Gastroesophageal sphincter (tissue), 4 donors: Measurements from ENCODE around the gene AP4S1. TPM values are rescaled to one million over a fixed set of nuclear protein-coding genes. Genes with fewer than 3 reads are reported as not detected.
"Not testable (repeated sequence)": the region's sequence is repeated elsewhere in the genome, so short reads cannot be mapped to it uniquely, and the experiment has no call there.

Experiments
- ATAC-seq: fragments of 150-250 bp; one replicate; pipeline ENCODE4 v1.9.1; 2016; ENCODE audit warnings: mild to moderate bottlenecking, moderate library complexity
- H3K27ac ChIP-seq, 4 donors: fragments of 200-600 bp; sonication (generic) in 3 of 4; 1 replicate in 3 of 4; 2 replicates in 1 of 4; pipeline ENCODE4 v1.5.1; 2016 to 2019
- H3K27me3 ChIP-seq: fragments of 200-600 bp; sonication (generic); one replicate; pipeline ENCODE4 v1.5.1; 2019
- H3K36me3 ChIP-seq, 2 donors: fragments of 200-600 bp; sonication (generic); one replicate each; pipeline ENCODE4 v1.5.1; 2019; ENCODE audit warnings: control low read depth in 1 of 2
- H3K4me1 ChIP-seq, 3 donors: fragments of 200-600 bp; sonication (generic); 1 replicate in 2 of 3; 2 replicates in 1 of 3; pipeline ENCODE4 v1.5.1; 2016 to 2019; ENCODE audit warnings: control low read depth in 2 of 3
- H3K4me3 ChIP-seq, 2 donors: fragments of 200-600 bp; sonication (generic); one replicate each; pipeline ENCODE4 v1.5.1; 2019; ENCODE audit warnings: mild to moderate bottlenecking in 1 of 2, moderate library complexity in 1 of 2
- H3K9me3 ChIP-seq, 3 donors: fragments of 200-600 bp; sonication (generic); one replicate each; pipeline ENCODE4 v1.5.1; 2017 to 2019; ENCODE audit warnings: control low read depth in 2 of 3
- EP300 ChIP-seq: sonication (generic); formaldehyde crosslinking; IDR thresholded peaks from one replicate; pipeline ENCODE4 v1.6.1; 2017; ENCODE audit warnings: antibody characterized with exemption, mild to moderate bottlenecking
- POLR2A ChIP-seq, 2 donors: fragments of 450-650 bp; IDR thresholded peaks; one replicate each; pipeline ENCODE4 v1.6.1; 2017; ENCODE audit warnings: antibody characterized with exemption in 2 of 2, mild to moderate bottlenecking in 2 of 2, moderate library complexity in 1 of 2
- POLR2AphosphoS5 ChIP-seq: sonication (generic); formaldehyde crosslinking; IDR thresholded peaks from one replicate; pipeline ENCODE4 v1.6.1; 2017; ENCODE audit warnings: antibody characterized with exemption
- WGBS, 2 donors: methylation state at CpG; one replicate each; pipeline ENCODE4 v1.1.5; 2018; ENCODE audit warnings: low coverage in 1 of 2; 5-methylcytosine and 5-hydroxymethylcytosine counted together
- total RNA-seq, 4 donors: library from RNA; depleted of rRNA; stranded (reverse); fragments of >200 nt; gene quantifications; one replicate each; pipeline ENCODE4 v1.1.0, GENCODE V29; 2016
- TF ChIP-seq, protein P1 (sequence below), 4 experiments: fragments of 200-600 bp in 2 of 4; fragments of 450-650 bp in 2 of 4; sonication (generic) in 1 of 4; IDR thresholded peaks; one replicate each; pipeline ENCODE4 v1.5.1; 2017 to 2019; ENCODE audit warnings: antibody characterized with exemption in 4 of 4, mild to moderate bottlenecking in 2 of 4, moderate library complexity in 2 of 4

AP4S1 gene
- total RNA-seq, 4 donors from 2014 or later, result 6.6 to 13.3 (median 12.2) TPM

DNA sequence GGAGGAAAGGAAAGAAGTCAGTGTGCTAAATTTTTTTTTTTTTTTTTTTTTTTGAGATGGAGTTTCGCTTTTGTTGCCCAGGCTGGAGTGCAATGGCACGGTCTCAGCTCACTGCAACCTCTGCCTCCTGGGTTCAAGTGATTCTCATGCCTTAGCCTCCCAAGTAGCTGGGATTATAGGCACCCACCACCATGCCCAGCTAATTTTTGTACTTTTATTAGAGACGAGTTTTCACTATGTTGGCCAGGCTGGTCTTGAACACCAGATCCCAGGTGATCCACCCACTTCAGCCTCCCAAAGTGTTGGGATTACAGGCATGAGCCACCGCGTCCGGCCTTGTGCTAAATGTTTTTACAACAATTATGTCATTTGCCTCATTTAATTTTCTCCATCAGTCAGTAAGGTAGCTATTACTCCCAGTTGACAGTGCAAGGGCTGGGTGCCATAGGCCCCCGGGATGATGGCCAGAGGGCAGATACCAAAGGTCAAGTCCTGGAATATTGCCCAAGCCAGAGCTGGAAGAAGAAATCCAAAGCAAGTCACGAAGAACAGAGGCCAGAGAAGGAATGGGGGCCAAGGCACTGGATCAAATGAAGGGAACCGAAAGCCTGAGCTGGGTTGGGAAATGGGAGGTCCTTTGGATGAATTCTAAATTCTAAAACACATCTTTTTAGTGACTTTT is 27.6 kb downstream of the AP4S1 start:
- ATAC-seq, result peak; percentile 82
- H3K27ac ChIP-seq, result peak overlapping the region; percentile 35 to 61 (median 40)
- not testable (repeated sequence) for H3K36me3 ChIP-seq, H3K27me3 ChIP-seq, H3K4me3 ChIP-seq, H3K9me3 ChIP-seq
- TF ChIP-seq POLR2AphosphoS5, result peak; percentile 88
- peaks cover 0 to 13% (median 0%) of the 10 kb centered on the region in 3 donors for H3K4me1 ChIP-seq
- WGBS, 2 donors, result 21 to 46% methylated on average over 8 to 9 of the region's 9 CpGs

DNA sequence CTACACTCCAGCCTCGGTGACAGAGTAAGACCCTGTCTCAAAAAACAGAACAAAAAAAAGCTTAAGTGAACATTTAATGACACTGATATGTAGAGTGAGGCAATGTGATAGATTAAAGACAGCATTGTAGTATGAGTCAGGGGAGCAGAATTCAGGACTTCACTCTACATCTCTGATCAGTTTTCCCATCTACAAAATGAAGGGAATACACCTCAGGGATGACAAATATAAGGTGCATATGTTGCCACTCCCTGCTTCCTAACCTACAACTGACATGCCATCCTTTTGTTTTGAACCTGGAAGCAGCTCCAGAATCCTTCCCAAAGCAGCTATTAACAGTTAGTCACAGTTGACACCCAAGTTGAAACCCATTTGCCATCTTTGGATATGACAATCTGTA is 31.6 kb downstream of the AP4S1 start:
- no peak overlapping the region for H3K4me3 ChIP-seq
- 83 to 86% methylated on average over 1 of the region's 1 CpG for WGBS, 2 donors
- no peak for ATAC-seq
- peaks cover 0 to 20% (median 0%) of the 10 kb centered on the region in 3 donors for H3K4me1 ChIP-seq
- TF ChIP-seq POLR2A (IDR thresholded peaks at IDR 0.05) (no peak), EP300 (no peak), POLR2AphosphoS5 (no peak)
- TF ChIP-seq, protein P1, sequence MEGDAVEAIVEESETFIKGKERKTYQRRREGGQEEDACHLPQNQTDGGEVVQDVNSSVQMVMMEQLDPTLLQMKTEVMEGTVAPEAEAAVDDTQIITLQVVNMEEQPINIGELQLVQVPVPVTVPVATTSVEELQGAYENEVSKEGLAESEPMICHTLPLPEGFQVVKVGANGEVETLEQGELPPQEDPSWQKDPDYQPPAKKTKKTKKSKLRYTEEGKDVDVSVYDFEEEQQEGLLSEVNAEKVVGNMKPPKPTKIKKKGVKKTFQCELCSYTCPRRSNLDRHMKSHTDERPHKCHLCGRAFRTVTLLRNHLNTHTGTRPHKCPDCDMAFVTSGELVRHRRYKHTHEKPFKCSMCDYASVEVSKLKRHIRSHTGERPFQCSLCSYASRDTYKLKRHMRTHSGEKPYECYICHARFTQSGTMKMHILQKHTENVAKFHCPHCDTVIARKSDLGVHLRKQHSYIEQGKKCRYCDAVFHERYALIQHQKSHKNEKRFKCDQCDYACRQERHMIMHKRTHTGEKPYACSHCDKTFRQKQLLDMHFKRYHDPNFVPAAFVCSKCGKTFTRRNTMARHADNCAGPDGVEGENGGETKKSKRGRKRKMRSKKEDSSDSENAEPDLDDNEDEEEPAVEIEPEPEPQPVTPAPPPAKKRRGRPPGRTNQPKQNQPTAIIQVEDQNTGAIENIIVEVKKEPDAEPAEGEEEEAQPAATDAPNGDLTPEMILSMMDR (IDR thresholded peaks at IDR 0.05), result no peak
- no peaks in the 10 kb centered on the region for H3K36me3 ChIP-seq
- H3K27ac ChIP-seq, result no peak overlapping the region
- no peaks in the 10 kb centered on the region for H3K27me3 ChIP-seq
- H3K9me3 ChIP-seq, result no peaks in the 10 kb centered on the region

DNA sequence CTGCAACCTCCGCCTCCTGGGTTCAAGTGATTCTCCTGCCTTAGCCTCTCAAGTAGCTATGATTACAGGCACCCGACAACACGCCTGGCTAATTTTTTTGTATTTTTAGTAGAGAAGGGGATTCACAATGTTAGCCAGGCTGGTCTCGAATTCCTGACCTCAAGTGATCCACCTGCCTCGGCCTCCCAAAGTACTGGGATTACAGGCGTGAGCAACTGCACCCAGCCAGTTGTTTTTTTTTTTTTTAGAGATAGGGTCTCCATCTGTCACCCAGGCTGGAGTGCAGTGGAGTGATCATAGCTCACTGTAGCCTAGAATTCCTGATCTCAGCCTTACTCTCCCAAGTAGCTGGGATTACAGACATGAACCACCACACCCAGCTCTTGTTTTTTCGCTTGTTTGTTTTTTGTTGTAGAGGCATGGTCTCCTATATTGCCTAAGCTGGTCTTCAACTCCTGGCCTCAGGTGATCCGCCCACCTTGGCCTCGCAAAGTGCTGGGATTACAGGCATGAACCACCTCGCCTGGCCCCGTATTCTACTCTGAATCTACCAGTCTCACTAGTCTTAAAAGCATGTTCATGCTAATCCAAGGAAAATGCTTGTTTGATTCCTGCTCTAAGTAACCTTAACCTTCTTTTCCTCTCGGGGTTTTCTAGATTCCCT is 32.4 kb downstream of the AP4S1 start:
- Histone ChIP-seq H3K9me3 (no peaks in the 10 kb centered on the region), H3K36me3 (no peaks in the 10 kb centered on the region), H3K27me3 (no peaks in the 10 kb centered on the region), H3K27ac (no peak overlapping the region), H3K4me1 (peaks cover 0 to 18% (median 0%) of the 10 kb centered on the region in 3 donors), H3K4me3 (no peak overlapping the region)
- 95 to 98% methylated on average over 5 to 9 of the region's 12 CpGs for WGBS, 2 donors
- TF ChIP-seq POLR2AphosphoS5 (no peak), EP300 (no peak), POLR2A (IDR thresholded peaks at IDR 0.05) (no peak)
- TF ChIP-seq, protein P1 (IDR thresholded peaks at IDR 0.05), result no peak
- no peak for ATAC-seq

DNA sequence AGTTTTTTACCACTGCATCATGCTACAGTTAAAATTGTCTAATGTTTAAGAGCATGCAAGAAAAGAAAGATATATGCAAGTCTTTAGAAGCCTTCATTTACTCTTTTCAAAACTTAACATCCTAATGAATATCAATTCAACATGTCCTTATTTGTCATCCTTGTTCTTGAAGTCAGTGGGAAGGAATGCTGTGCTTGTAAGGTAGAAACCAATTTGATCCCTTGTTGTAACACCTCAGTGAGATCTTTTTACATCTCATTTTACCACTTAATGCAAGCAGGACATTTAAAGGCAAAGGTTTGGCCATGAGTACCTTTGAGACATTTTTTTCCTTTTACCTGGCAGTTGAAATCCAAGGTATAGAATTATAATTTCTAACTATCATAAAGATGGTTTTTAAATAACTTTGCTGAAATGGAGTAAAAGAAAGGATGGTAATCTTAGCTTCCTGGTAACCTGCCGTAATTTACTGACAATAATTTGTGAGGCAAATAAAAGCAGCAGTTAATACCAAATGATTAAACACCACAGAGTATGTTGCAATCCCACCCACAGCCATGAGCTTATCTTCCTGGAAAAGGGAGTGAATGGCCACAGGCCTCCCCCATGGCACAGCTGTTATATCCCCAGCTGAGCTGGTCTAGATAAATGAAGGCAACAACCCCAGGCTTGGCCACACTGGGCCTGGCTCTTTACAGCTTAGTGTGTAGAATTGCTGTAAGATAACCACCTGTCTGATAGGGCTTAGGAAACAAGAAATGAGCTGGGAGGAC is 33.9 kb downstream of the AP4S1 start:
- Histone ChIP-seq H3K4me1 (peaks cover 0 to 7% (median 0%) of the 10 kb centered on the region in 3 donors), H3K9me3 (no peaks in the 10 kb centered on the region), H3K36me3 (no peaks in the 10 kb centered on the region), H3K27ac (no peak overlapping the region), H3K4me3 (no peak overlapping the region), H3K27me3 (no peaks in the 10 kb centered on the region)
- WGBS, 2 donors, result 38 to 67% methylated on average over 1 of the region's 1 CpG
- peak; percentile 67 for ATAC-seq
- no peak for TF ChIP-seq EP300
- TF ChIP-seq POLR2AphosphoS5, result peak; percentile 72
- TF ChIP-seq, protein P1 (IDR thresholded peaks at IDR 0.05), result no peak
- no peak for TF ChIP-seq POLR2A (IDR thresholded peaks at IDR 0.05)

DNA sequence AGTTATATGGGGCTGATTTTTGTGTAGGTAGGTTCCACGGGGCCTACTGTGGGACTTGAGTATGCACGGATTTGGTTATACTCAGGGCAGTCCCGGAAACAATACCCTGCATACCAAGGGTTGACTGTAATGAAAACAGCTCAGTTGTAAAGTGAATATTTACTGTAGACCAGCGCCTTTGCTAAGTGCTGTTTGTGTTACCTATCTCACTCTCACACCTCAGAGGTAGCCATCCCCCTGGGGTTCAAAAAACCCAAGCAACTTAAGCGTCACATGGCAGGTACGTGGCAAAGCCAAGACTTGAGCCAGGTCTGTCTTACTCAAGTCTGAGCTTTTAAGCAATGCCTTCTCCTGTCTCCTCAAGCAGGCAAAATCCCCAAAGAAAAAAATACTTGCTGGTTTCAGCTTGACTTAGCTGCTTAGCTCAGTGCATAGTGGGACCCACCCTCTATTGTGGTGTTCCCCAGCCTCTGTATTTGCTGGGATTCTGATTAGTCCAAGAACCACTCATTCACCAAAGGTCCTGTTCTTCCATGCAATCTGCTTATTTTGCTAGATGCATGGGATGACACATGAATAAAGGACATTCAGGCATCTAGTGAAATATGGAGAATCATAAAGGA is 34.9 kb downstream of the AP4S1 start:
- Histone ChIP-seq H3K4me1 (peaks cover 0 to 7% (median 0%) of the 10 kb centered on the region in 3 donors), H3K27ac (no peak overlapping the region), H3K9me3 (no peaks in the 10 kb centered on the region), H3K27me3 (no peaks in the 10 kb centered on the region), H3K36me3 (no peaks in the 10 kb centered on the region), H3K4me3 (no peak overlapping the region)
- no peak for TF ChIP-seq POLR2A (IDR thresholded peaks at IDR 0.05)
- no peak for TF ChIP-seq EP300
- no peak for TF ChIP-seq POLR2AphosphoS5
- TF ChIP-seq, protein P1 (IDR thresholded peaks at IDR 0.05), result no peak
- no peak for ATAC-seq
- 60 to 84% methylated on average over 3 to 6 of the region's 6 CpGs for WGBS, 2 donors

DNA sequence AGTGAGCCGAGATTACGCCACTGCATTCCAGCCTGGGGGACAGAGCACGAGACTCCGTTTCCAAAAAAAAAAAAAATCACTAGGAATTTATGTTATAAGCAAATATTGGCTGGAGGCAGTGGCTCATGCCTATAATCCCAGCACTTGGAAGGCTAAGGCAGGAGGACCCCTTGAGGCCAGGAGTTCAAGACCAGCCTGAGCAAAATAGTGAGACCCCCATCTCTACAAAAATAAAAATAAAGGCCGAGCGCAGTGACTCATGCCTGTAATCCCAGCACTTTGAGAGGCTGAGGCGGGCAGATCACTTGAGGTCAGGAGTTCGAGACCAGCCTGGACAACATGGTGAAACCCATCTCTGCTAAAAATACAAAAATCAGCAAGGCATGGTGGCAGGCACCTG is 37.5 kb downstream of the AP4S1 start:
- not testable (repeated sequence) for H3K4me1 ChIP-seq, H3K27ac ChIP-seq, H3K9me3 ChIP-seq, H3K27me3 ChIP-seq, H3K4me3 ChIP-seq, H3K36me3 ChIP-seq, ATAC-seq
- WGBS, 2 donors, result 83 to 92% methylated on average over 5 to 8 of the region's 8 CpGs
